HepG2 (cell line): ENCODE measurements around the gene CCT6A. TPM values are rescaled to one million over a fixed set of nuclear protein-coding genes. Genes with fewer than 3 reads are reported as not detected.

ENCODE experiments used
- BRCA1 ChIP-seq: sonication (generic); formaldehyde crosslinking; IDR thresholded peaks from 2 replicates; pipeline ENCODE4 v1.4.0; 2020; ENCODE audit warnings: missing genetic modification reagents
- MEF2D ChIP-seq: sonication (generic); formaldehyde crosslinking; IDR thresholded peaks from 2 replicates; pipeline ENCODE4 v1.5.1; 2020; ENCODE audit warnings: mild to moderate bottlenecking, missing genetic modification reagents
- SMAD3 ChIP-seq: sonication (generic); formaldehyde crosslinking; IDR thresholded peaks from 2 replicates; pipeline ENCODE4 v1.4.0; 2020; ENCODE audit warnings: missing genetic modification reagents
- SMARCC2 ChIP-seq: fragments of 450-650 bp; IDR thresholded peaks from 2 replicates; pipeline ENCODE4 v1.6.1; 2017; ENCODE audit warnings: antibody characterized with exemption, mild to moderate bottlenecking
- SOX6 ChIP-seq, 2 experiments: fragments of 450-650 bp in 1 of 2; sonication (generic) in 1 of 2; formaldehyde crosslinking in 1 of 2; IDR thresholded peaks; 2 replicates each; pipeline versions ENCODE4 v1.4.0 to v1.6.1; 2017 to 2020; ENCODE audit warnings: antibody characterized with exemption in 1 of 2, mild to moderate bottlenecking in 1 of 2, missing genetic modification reagents in 1 of 2
- THYN1 ChIP-seq: sonication (generic); formaldehyde crosslinking; IDR thresholded peaks from 2 replicates; pipeline ENCODE4 v1.8.1; 2023; ENCODE audit warnings: low read depth, mild to moderate bottlenecking, moderate library complexity, missing genetic modification reagents, borderline replicate concordance
- YEATS4 ChIP-seq: sonication (generic); formaldehyde crosslinking; IDR thresholded peaks from 2 replicates; pipeline ENCODE4 v1.4.0; 2020; ENCODE audit warnings: missing genetic modification reagents, borderline replicate concordance
- ZNF124 ChIP-seq: sonication (generic); formaldehyde crosslinking; IDR thresholded peaks from 2 replicates; pipeline ENCODE4 v1.4.0; 2020; ENCODE audit warnings: missing genetic modification reagents
- ZNF207 ChIP-seq: fragments of 450-650 bp; IDR thresholded peaks from 2 replicates; pipeline ENCODE4 v1.6.1; 2016; ENCODE audit warnings: antibody characterized with exemption, borderline replicate concordance
- ZNF501 ChIP-seq: sonication (generic); formaldehyde crosslinking; IDR thresholded peaks from 2 replicates; pipeline ENCODE4 v1.5.1; 2020; ENCODE audit warnings: mild to moderate bottlenecking, moderate library complexity, missing genetic modification reagents
- ZNF549 ChIP-seq: sonication (generic); formaldehyde crosslinking; IDR thresholded peaks from 2 replicates; pipeline ENCODE4 v1.5.0; 2020; ENCODE audit warnings: missing genetic modification reagents
- ZNF552 ChIP-seq: sonication (generic); formaldehyde crosslinking; IDR thresholded peaks from 2 replicates; pipeline ENCODE4 v1.9.0; 2022; ENCODE audit warnings: missing genetic modification reagents, mild to moderate bottlenecking, borderline replicate concordance
- ZNF883 ChIP-seq: sonication (generic); formaldehyde crosslinking; IDR thresholded peaks from 2 replicates; pipeline ENCODE4 v1.5.1; 2020; ENCODE audit warnings: mild to moderate bottlenecking, missing genetic modification reagents; ENCODE audit errors: not compliant biosample characterization
- ZSCAN12 ChIP-seq: sonication (generic); formaldehyde crosslinking; IDR thresholded peaks from 2 replicates; pipeline ENCODE4 v1.9.0; 2021; ENCODE audit warnings: mild to moderate bottlenecking, missing genetic modification reagents
- polyA plus RNA-seq, 8 experiments: library from polyadenylated mRNA; depleted of rRNA in 3 of 8; stranded (reverse) in 7 of 8; unstranded in 1 of 8; fragments of >200 nt; fragmentation: Illumina TruSeq in 4 of 8; extraction: Trizol in 4 of 8; gene quantifications; 2 replicates each; pipeline versions ENCODE4 v1.2.1 to v1.2.3, GENCODE V29; 2011 to 2016; ENCODE audit warnings: low read depth in 4 of 8, missing spikeins in 1 of 8, mixed read lengths in 1 of 8; ENCODE audit not compliant: insufficient read depth in 1 of 8
- total RNA-seq, 5 experiments: library from RNA; depleted of rRNA; stranded (reverse); fragments of >200 nt; fragmentation: Illumina TruSeq; extraction: Trizol; gene quantifications; 2 replicates each; pipeline ENCODE4 v1.2.3, GENCODE V29; 2016; ENCODE audit warnings: low read depth in 1 of 5
- TF ChIP-seq, protein P1 (sequence below), 2 experiments: sonication (generic) in 1 of 2; formaldehyde crosslinking in 1 of 2; IDR thresholded peaks; 2 replicates each; pipeline versions ENCODE4 v1.4.0 to v1.6.1; 2016 to 2020; ENCODE audit warnings: borderline replicate concordance in 1 of 2, low read depth in 1 of 2, mild to moderate bottlenecking in 1 of 2, missing genetic modification reagents in 1 of 2
- TF ChIP-seq, protein P2 (sequence below): sonication (generic); formaldehyde crosslinking; conservative IDR thresholded peaks from 2 replicates; pipeline ENCODE4 v1.4.0; 2020; ENCODE audit warnings: missing genetic modification reagents
- TF ChIP-seq, protein P3 (sequence below): sonication (generic); formaldehyde crosslinking; IDR thresholded peaks from 2 replicates; pipeline ENCODE4 v1.8.1; 2023; ENCODE audit warnings: mild to moderate bottlenecking, missing genetic modification reagents
- TF ChIP-seq, protein P4 (sequence below): sonication (generic); formaldehyde crosslinking; IDR thresholded peaks from 2 replicates; pipeline ENCODE4 v1.8.0; 2022; ENCODE audit warnings: missing genetic modification reagents, mild to moderate bottlenecking, moderate library complexity, borderline replicate concordance

CCT6A gene
- total and polyA plus RNA-seq, 2 of the 13 experiments (the other 11 are each of a cell fraction or from before 2014, with no cell fraction given) = 219 to 292 TPM

DNA sequence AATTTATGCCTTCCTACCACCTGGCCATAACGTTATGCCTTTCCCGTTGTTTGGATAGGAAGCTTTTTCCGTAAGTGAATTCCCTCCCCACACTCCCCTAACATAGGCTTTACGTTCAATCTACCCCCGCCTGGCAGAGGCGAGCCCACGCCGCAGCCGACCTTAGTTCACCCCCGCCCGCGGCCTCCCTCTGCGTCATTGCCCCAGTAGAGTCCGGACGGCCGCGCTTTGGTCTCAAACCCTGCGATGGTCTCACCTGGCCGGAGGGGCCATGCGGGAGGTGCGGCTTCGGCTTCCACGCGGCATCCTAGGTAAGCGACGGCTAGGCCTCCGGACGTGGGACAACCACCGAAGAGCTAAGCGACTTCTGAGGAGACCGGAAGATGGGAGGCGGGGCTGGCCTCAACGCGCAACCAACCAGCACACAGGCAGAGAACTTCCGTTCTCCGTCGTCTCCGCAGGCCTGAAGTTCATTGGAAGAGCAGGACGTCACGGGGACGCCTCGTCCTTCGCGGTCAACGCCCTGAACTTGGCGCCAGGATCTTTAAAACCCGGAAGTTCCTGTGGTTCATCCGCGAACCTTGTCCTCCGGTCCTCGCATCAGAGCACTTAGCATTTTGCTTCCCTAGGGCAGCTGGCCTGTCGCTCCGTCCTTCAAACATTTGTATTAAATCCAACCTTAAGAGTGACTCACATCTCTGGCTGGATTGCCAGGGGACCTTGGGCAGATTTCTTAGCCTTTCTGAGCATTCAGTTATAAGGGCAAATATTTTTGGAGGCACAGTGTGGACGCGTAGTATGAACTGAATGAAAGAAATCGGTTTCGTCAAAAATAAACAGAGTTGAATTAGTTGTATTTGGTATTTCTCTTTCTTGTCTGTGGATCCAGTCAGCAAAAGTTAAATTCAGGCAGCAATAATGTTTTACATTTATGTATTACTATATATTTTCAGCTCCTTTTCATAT, 54.8 kb downstream of the CCT6A start, which contains the start of gene CHCHD2 (continued):
- TF ChIP-seq, protein P1, sequence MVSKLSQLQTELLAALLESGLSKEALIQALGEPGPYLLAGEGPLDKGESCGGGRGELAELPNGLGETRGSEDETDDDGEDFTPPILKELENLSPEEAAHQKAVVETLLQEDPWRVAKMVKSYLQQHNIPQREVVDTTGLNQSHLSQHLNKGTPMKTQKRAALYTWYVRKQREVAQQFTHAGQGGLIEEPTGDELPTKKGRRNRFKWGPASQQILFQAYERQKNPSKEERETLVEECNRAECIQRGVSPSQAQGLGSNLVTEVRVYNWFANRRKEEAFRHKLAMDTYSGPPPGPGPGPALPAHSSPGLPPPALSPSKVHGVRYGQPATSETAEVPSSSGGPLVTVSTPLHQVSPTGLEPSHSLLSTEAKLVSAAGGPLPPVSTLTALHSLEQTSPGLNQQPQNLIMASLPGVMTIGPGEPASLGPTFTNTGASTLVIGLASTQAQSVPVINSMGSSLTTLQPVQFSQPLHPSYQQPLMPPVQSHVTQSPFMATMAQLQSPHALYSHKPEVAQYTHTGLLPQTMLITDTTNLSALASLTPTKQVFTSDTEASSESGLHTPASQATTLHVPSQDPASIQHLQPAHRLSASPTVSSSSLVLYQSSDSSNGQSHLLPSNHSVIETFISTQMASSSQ (IDR thresholded peaks at IDR 0.05; ENCODE audit: low read depth) = no peak
- TF ChIP-seq, protein P1 (CRISPR knock-in tag; IDR thresholded peaks at IDR 0.05; ENCODE audit: borderline replicate concordance) = peak; percentile 49; the same call in 1 of the 2 replicates
- TF ChIP-seq YEATS4 (peak; percentile 86), ZNF552 (CRISPR knock-in tag) (no peak), ZNF124 (peak; percentile 63; the same call in 1 of the 2 replicates), ZNF549 (CRISPR knock-in tag) (no peak), SOX6 (IDR thresholded peaks at IDR 0.05) (no peak), SOX6 (CRISPR knock-in tag; IDR thresholded peaks at IDR 0.05) (no peak), SMARCC2 (no peak), BRCA1 (no peak), ZSCAN12 (CRISPR knock-in tag) (0 out of 2 replicates have a peak, but pooled peaks have one; percentile 30), ZNF501 (CRISPR knock-in tag) (peak; percentile 89), SMAD3 (peak; percentile 79), THYN1 (CRISPR knock-in tag) (no peak), ZNF207 (no peak), ZNF883 (CRISPR knock-in tag) (peak; percentile 64), MEF2D (CRISPR knock-in tag) (peak; percentile 90)
- TF ChIP-seq, protein P2, sequence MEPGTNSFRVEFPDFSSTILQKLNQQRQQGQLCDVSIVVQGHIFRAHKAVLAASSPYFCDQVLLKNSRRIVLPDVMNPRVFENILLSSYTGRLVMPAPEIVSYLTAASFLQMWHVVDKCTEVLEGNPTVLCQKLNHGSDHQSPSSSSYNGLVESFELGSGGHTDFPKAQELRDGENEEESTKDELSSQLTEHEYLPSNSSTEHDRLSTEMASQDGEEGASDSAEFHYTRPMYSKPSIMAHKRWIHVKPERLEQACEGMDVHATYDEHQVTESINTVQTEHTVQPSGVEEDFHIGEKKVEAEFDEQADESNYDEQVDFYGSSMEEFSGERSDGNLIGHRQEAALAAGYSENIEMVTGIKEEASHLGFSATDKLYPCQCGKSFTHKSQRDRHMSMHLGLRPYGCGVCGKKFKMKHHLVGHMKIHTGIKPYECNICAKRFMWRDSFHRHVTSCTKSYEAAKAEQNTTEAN = 0 out of 2 replicates have a peak, but pooled peaks have one; percentile 50
- TF ChIP-seq, protein P3, sequence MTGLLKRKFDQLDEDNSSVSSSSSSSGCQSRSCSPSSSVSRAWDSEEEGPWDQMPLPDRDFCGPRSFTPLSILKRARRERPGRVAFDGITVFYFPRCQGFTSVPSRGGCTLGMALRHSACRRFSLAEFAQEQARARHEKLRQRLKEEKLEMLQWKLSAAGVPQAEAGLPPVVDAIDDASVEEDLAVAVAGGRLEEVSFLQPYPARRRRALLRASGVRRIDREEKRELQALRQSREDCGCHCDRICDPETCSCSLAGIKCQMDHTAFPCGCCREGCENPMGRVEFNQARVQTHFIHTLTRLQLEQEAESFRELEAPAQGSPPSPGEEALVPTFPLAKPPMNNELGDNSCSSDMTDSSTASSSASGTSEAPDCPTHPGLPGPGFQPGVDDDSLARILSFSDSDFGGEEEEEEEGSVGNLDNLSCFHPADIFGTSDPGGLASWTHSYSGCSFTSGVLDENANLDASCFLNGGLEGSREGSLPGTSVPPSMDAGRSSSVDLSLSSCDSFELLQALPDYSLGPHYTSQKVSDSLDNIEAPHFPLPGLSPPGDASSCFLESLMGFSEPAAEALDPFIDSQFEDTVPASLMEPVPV (CRISPR knock-in tag) = no peak; the same call in 1 of the 2 replicates
- TF ChIP-seq, protein P4, sequence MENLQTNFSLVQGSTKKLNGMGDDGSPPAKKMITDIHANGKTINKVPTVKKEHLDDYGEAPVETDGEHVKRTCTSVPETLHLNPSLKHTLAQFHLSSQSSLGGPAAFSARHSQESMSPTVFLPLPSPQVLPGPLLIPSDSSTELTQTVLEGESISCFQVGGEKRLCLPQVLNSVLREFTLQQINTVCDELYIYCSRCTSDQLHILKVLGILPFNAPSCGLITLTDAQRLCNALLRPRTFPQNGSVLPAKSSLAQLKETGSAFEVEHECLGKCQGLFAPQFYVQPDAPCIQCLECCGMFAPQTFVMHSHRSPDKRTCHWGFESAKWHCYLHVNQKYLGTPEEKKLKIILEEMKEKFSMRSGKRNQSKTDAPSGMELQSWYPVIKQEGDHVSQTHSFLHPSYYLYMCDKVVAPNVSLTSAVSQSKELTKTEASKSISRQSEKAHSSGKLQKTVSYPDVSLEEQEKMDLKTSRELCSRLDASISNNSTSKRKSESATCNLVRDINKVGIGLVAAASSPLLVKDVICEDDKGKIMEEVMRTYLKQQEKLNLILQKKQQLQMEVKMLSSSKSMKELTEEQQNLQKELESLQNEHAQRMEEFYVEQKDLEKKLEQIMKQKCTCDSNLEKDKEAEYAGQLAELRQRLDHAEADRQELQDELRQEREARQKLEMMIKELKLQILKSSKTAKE = no peak; the same call in 1 of the 2 replicates
